HG03103 (cell line): ENCODE measurements around the gene NEK7.
A peak's percentile ranks its signal among the peaks of the same experiment; 100 is the strongest.
"Not testable (repeated sequence)": the region's sequence is repeated elsewhere in the genome, so short reads cannot be mapped to it uniquely, and the experiment has no call there.

Source experiments
- ATAC-seq: cut with Tn5 transposase; IDR thresholded peaks from one replicate; pipeline ENCODE4 v1.9.1; 2021; ENCODE audit warnings: low read depth; ENCODE audit not compliant: unreplicated experiment

The NEK7 gene

DNA sequence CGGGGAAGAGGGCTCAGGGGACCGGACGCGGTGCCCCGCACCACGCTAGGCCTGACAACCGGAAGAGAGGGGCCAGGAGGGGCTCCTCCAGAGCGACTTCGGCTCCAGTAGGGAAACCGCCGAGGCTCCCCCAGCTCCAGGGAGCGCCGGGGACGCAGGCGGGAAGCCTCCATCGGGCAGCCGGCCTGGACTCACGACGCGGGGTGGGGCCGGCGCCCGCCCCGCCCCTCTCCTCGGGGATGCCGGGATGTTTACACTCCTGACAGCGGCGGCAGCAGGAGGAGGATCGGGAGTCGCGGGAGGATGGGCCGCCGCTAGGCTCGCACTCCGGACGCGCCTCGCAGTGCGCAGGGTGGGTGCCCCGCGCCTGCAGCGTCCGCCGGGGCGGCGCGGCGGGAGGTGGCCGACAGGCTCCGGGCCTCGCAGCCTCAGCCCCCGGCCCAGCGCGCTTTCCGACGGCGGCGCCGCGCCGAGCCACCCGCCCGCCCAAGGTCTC, at the start of gene NEK7:
NEK7 (plus strand) TSS at position 254 of the 496 bp plus-strand sequence. CDS start 75,583 bp downstream, outside the sequence.
- peak; percentile 40 for ATAC-seq

DNA sequence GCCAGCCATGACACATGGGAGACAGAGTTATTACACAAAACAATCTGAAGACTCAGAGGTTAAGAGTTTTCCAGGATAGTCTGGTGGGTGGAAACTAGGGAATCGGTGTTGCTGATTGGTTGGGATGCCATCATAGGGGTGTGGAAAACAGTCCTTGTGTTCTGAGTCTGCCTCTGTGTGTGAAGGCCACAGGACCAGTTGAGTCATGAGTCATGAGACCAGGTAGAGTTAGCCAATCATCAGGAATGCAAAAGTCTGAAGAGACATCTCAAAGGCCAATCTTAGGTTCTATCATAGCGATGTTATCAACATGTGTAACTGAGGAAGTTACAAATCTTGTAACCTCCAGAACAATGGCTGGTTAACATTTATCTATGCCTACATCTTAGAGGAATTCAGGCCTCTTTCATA, 49.7 kb upstream of the NEK7 start:
- ATAC-seq: no peak

DNA sequence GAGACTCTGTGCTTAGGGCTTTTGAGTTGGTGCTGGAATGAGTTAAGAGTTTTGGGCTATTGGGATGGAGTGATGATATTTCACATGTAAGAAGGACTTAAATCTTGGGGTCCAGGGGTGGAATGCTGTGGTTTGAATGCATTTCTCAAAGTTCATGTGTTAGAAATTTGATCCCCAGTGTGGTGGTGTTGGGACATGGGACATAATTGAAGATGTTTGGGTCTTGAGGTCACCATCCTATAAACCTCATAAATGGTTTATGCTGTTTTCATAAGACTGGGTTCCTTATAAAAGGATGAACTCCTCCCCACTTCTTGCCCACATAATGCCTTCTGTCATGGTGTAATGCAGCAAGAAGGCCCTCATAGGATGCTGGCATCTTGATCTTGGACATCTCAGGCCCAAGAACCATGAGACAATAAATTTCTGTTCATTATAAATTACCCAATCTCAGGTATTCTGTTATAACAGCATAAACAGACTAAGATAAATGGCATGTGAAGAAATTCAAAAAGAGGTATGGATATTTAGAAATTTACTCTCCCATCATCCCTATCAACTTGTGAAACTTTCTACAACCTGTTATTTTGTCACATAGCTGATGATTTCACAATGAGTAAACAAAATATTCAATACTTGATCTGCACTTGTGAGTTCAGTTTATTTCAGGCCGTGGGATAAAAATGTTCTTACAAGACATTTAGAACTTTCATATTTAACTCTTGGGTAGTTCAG, 48.0 kb upstream of the NEK7 start:
- no peak for ATAC-seq

DNA sequence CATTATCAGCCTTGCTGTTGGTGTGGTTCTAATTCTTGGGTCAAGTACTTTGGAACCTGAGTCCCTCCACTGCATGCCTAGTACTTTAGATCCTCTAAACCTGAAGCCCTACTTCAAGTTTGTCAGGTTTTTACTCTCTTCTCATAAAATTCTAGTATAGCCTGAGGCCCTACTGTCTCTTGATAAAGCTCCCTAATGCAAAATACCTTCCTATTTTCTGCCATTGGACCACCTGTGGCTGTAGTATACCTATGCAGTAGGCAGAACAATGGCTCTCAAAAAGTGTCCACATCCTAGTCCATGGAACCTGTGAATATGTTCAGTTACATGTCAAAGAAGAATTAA, 47.5 kb upstream of the NEK7 start:
- ATAC-seq: no peak

DNA sequence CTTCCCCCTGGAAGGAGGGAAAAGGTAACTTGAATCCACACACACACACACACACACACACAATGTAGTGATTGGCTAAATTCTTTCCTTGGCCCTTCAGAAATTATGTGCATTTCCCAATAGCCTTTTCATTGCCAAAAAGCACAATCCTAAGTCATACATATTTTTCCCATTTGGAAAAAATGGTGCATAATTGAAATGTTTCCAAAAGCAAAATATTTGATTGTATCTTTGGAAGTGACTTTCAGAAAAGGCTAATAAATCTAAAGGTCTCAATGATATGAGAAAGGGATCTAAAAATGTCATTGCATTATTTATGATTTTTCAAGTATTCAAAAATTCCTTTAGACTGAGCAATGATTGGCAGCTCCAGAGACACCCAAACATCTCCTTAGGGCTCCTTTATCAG, 43.5 kb upstream of the NEK7 start:
- no peak for ATAC-seq

DNA sequence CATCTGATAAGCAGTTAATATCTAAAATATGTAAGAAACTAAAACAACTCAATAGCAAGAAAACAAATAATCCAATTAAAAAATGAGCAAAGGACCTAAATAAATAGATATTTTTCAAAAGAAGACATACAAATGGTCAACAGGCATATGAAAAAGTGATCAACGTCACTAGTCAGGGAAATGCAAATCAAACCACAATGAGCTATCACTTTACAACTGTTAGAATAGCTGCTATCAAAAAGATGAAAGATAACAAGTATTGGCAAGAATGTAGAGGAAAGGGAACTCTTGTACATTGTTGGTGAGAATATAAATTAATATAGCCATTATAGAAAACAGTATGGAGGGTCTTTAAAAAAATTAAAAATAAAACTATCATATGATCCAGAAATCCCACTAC, 40.7 kb upstream of the NEK7 start:
- no peak for ATAC-seq

DNA sequence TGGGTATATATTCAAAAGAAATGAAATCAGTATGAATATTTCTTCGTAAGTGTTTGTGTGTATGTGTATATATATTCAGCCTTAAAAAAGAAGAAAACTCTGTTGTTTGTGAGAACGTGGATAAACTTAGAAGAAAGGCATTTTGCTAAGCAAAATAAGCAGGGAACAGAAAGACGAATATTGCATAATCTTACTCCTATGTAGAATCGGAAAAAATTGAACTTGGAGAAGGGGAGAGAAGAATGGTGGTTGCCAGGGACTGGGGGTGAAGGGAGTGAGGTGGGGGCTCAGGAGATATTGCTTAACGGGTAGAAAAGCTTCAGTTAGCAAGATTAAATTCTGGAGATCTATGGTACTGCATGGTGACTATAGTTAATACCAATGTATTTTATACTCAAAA, 40.3 kb upstream of the NEK7 start:
- no peak for ATAC-seq

DNA sequence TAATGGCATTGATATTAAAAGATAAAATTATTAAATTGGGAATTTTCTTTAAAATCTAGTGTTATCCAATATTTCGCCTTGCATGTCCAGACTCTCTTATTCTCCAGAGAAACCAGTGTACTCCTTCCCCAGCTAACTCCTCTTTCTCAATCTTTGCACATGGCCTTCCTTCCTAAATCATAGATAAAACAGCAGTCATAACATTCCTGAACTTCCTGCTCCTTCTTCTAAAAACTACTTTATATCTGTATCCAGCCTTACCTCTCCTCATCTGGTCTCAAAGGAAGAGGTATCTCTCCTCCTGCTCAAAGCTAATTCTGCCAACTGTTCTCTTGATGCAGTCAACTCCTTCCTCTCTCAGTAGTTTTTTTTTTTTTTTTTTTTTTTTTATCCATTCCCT, 39.5 kb upstream of the NEK7 start:
- no peak for ATAC-seq

DNA sequence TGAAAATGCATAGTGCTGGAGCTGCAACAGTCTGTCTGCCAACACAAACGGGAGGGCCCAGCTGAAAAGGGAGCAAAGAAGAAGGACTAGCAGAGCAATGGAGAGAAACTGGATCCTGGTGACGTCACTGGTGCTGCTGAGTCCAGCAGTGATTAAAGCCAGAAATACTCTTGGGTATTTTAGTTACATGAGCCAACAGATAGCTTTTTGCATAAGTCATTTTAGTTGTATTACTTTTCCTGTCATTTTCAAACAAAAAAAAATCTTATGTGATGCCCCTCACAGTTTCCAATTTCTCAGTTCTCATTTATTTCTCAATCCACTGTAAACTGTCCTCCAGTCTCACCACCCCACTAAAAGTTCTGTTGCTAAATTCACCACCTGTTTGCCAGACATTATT, 38.7 kb upstream of the NEK7 start:
- no peak for ATAC-seq

DNA sequence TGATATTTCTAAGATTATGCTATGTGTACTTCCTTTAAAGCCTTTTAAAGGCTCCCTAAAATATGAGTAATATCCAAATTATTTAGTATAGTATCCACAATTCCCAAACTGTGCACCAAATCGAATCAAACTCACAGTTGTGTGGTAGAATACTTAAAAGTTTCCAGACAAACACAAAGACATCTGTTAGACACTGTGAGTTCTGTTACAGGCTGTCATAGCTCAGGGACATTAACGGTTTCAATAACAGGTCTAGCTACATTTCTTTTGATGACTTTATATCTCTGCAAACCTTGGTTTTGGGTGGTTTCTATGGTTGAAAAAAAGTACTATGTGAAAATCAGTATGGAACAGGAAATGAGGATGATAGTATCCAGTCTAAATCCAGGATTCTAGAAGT, 36.9 kb upstream of the NEK7 start:
- ATAC-seq: no peak

DNA sequence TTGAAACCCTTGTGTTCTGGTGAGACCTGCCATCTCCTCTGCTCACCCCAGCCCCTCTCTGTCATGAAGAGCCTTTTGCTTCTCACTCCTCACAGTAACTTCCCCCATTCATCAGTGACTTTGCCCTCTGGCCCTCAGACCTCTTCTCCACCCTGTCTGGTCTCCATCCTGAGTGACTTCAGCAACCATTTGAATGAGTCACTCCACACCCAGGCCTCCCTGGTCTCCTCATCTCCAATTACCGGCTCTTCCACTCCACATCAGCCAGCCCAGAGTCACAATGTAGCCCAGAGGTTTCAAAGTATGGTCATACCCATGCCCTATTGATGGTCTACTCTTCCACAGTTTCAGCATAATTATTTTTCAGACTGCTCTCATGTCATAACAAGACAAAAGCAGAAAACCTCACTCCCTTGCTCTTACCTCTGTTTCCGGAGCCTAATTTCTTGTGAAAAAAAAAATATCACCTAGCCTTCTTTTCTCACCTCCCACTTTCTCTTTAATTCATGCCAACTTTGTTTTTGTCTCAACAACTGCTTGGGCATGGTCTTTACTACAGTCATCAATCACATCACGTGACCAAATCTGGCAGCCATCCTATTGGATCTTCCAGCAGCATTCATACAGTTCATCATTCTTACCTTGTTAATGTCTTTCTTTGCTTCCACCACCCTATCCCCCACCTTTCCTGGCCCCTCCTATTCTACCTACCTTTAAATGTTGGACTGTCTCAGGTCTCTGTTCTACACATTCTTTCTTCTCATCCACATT, 35.6 kb upstream of the NEK7 start:
- ATAC-seq: no peak

DNA sequence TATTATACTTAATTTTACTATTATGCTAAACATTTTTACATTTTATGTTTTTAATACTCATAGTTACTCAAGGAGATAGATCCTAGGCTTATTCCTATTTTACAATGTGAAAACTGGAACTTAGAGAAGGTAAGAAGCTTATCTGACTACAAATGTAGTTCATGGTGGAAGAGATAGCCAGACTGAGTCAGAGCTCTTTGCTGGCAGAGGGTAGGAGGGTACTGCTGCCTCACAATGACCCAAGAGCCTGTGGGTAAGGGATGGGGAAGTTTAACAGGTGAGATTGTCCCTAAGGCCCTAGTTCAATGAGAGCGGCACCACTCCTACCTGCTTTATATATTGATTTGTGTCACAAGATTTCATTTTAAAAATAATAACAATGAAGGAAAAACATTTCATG, 34.1 kb upstream of the NEK7 start:
- ATAC-seq: no peak

DNA sequence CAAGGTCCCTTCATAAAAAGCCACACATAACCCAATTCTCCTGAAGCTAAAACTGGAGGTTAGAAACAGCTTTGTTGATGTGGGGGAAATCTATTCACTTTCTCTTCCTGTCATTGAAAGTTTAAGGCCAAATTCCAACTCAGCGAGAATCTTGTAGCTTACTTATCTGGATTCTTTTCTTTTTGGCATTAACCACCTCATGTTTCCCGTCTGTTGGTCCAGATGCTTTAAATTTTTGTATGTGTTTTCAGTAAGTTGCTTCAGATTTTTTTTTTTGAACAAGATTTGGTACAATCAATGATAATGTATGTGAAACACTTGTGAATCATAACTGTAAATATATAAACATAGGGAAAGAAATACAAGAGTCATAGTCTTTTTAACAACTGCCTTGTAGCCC, 33.7 kb upstream of the NEK7 start:
- no peak for ATAC-seq

DNA sequence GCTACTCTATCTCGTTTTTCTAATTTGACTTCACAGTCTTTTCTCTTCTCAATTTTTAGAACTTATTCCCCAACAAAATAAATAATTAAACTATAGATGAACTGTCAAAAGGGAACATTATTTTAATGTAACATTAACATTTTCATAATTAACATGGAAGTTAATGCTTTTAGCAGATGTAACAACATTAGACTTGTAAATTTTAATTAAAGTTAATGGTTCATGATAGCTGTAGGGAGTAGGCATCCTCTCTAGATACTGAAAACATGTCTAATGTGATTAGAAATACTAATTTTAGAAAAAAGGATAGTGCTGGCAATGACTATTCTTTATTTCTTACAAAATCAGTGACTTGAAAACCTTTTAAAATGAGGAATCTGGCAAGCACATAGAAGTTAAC, 32.1 kb upstream of the NEK7 start:
- ATAC-seq: no peak

DNA sequence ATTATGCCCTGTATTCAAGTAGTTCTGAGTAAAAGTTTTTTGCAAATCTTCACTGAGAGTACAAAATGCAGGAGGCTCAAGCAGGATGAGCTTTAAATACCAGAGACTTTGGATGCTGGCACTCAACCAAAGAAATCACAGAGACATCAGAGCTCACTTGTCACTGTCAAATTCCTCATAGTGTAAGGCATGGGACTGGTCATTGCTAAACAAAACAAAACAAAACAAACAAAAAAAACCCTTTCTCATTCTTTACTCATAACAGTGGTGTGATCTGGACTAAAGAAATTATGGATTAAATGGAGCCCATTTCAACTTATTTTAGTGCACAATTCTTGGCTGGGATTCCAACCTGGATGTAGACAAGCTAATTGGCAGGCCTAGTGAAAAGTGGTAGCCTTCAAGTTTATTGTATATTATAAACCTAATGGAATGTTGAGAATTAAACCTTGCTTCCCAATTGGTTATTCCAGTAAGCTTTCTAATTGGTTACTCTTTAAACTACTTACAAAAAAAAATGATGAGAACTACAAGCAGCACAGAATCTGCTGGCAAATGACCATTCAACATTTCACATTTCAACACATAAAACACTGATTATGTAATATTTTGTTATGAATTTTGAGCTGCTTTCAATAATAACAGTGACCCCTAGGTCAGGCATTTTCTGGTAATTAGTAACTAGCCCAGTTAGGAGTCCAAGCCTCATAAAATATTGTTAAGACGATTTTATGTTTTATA, 30.6 kb upstream of the NEK7 start:
- ATAC-seq: no peak

DNA sequence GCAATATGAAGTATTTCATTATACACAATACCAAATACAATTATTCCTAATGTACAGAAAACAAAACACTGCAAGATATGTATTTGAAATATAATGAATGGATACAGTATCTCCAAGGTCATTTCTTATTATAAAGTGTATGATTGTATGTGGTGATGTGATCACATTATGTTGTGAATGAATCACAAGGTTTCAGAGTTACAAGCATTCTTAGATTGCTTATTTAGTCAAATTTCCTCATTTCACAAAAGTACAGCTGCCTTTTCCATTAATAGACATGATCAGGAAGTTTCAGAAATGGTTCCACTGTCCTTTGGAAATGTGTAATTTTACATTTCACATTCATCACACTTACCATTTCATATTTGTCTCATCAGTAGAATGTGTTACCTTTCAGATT, 28.3 kb upstream of the NEK7 start:
- ATAC-seq: no peak

DNA sequence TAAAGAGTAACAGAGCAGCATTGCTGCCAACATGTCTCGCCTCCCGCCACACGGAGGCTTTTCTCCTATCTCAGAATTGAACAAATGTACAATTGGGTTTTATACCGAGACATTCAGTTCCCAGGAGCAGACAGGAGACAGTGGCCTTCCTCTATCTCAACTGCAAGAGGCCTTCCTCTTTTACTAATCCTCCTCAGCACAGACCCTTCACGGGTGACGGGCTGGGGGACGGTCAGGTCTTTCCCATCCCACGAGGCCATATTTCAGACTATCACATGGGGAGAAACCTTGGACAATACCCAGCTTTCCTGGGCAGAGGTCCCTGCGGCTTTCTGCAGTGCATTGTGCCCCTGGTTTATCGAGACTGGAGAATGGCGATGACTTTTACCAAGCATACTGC, 26.7 kb upstream of the NEK7 start:
- ATAC-seq: not testable (repeated sequence)

DNA sequence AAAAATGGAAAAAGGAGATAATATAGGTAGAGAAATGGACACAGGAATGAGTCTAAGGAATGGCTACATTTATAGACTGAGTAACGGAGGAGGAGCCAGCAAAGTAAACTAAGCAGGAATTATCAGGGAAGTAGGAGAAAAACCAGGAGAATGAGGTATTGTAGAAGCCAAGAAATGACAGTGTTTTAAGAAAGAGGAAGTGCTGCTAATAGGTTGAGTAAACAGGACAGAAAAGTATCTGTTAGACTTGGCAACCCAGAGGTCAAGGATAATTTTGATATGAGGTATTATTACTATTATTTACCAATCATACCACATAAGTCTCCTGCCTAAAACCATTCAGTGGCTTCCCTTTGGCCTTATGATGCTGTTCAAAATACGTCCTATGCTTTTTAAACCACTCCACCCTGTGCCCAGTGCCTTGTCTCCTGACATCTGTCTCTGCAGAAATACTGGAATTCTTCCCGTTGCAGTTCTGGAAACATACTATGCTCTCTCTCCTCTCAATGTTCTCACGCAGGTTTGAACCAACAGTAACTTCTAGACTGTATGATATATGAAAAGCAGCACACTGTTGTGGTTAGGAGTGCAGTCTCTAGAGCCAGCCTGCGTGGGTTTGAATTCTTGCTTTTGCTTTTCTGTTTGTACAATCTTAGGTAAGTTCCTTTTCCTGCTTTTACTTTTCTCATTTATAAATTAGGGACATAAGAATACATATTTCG, 24.6 kb upstream of the NEK7 start:
- peak; percentile 76 for ATAC-seq

DNA sequence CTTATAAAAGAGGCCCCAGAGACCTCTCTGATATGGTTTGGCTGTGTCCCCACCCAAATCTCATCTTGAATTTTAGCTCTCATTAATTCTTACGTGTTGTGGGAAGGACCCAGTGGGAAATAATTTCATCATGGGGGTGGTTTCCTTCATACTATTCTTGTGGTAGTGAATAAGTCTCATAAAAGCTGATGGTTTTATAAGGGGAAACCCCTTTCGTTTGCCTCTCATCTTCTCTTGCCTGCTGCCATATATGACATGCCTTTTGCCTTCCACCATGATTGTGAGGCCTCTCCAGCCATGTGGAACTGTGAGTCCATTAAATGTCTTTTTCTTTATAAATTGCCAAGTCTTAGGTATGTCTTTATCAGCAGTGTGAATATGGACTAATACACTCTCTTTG, 22.5 kb upstream of the NEK7 start:
- ATAC-seq: no peak

DNA sequence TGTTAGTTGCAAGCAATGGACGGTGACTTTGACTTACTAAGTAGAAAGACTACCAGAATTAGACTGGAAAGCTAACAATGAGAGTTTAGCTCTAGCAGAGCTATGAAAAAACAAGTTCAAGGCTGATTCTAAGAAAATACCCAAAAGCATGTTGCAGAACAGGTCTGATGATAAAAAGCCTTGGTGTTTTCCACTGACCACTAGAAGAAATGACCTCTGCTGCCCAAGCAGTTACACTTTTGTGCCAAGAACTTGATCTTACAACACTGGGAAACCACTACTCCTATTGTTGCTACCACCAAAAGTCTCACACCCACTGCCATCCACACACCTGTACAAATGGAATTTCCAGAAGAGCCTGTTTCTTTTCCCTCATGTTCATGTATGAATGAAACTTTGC, 21.4 kb upstream of the NEK7 start:
- ATAC-seq: no peak
